Measurements from ENCODE around the gene KLHL25. TPM values are rescaled to one million over a fixed set of nuclear protein-coding genes. Genes with fewer than 3 reads are reported as not detected.

KLHL25 gene
- total RNA-seq, 4 donors from 2014 or later = 8.8 to 21.3 (median 11.8) TPM

DNA sequence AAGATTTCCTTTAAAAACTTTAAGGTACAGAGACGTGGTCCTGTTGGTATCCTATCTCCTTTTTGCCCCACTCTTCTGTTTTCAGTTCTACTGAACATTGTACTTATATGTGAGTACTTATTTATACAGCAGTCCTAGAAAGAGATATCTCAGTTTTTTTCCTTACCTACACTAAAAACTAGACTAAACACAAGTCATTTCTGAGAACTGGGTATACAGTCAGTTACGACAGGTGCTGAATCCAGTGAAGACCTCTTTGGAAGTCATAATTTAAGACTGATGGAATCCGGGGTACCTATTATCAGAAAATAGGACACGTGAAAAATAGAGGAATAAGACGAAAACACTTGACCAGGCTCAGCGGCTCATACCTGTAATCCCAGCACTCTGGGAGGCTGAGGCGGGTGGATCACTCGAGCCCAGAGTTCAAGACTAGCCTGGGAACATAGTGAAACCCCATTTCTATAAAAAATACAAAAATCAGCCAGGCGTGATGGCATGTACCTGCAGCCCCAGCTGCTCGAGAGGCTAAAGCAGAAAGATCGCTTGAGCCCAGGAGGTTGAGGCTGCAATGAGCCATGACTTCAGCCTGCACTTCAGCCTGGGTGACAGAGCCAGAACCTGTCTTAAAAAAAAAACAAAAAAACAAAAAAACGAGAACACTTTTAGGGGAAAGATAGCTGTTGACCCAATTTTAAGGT, 76.3 kb downstream of the KLHL25 start:
- peaks cover 0 to 12% (median 0%) of the 10 kb centered on the region in 3 donors for H3K4me1 ChIP-seq
- TF ChIP-seq, protein P1, sequence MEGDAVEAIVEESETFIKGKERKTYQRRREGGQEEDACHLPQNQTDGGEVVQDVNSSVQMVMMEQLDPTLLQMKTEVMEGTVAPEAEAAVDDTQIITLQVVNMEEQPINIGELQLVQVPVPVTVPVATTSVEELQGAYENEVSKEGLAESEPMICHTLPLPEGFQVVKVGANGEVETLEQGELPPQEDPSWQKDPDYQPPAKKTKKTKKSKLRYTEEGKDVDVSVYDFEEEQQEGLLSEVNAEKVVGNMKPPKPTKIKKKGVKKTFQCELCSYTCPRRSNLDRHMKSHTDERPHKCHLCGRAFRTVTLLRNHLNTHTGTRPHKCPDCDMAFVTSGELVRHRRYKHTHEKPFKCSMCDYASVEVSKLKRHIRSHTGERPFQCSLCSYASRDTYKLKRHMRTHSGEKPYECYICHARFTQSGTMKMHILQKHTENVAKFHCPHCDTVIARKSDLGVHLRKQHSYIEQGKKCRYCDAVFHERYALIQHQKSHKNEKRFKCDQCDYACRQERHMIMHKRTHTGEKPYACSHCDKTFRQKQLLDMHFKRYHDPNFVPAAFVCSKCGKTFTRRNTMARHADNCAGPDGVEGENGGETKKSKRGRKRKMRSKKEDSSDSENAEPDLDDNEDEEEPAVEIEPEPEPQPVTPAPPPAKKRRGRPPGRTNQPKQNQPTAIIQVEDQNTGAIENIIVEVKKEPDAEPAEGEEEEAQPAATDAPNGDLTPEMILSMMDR (IDR thresholded peaks at IDR 0.05) = no peak
- H3K4me3 ChIP-seq = no peak overlapping the region
- H3K27me3 ChIP-seq = no peaks in the 10 kb centered on the region
- 79 to 89% methylated on average over 10 to 12 of the region's 12 CpGs for WGBS, 2 donors (ENCODE audit: low coverage in 1 of 2)
- ATAC-seq = no peak
- H3K36me3 ChIP-seq = peaks cover 15 to 100% of the 10 kb centered on the region in 2 donors
- H3K27ac ChIP-seq = peak overlapping the region in 2 of 4 donors; percentile 20 to 29
- no peaks in the 10 kb centered on the region for H3K9me3 ChIP-seq

DNA sequence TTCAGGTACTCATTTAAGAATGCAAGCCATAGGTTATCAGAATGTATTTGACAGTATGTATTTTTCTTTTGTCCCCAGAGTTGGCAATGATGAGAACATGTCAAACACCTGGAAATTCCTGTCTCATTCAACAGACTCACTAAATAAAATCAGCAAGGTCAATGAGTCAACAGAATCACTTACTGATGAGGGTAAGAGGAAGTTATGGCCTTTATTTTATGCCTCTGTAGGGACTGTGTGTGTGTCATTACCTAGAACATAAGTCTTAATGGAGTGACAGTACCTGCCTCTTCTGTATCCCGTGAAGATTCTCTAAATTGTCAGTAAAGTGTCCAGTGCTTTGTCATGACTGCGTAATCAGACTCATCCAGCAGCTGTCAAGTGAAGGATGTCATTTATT, 77.5 kb downstream of the KLHL25 start:
- WGBS, 2 donors (ENCODE audit: low coverage in 1 of 2) = 94 to 100% methylated on average over 1 to 2 of the region's 2 CpGs

DNA sequence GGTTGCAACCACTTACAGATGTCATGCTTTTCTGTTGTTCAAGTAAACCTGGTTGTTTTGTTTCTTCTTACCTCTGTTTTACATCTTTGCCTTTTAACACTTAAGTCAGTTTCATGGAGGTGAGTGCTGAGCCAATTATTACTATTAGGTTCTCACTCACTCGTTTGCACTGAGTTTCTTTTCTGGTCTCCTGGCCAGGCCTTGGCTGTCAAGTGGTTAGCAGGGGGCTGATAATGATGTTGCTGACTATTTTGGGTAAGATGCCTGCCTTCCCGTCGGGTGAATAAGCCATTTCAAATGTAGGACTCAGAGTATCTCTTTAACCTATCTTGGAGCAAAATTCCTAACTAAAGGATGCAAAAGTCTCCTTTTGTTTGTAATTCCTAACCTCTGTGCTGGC, 78.5 kb downstream of the KLHL25 start:
- no peak for TF ChIP-seq EP300 (IDR thresholded peaks at IDR 0.05)
- no peak for TF ChIP-seq POLR2A (IDR thresholded peaks at IDR 0.05)
- TF ChIP-seq, protein P1 (IDR thresholded peaks at IDR 0.05) = no peak
- no peak for TF ChIP-seq POLR2AphosphoS5 (IDR thresholded peaks at IDR 0.05)
- ATAC-seq = no peak
- Histone ChIP-seq H3K27ac (peak overlapping the region in 2 of 4 donors; percentile 15 to 29), H3K4me3 (no peak overlapping the region), H3K36me3 (peaks cover 7 to 100% of the 10 kb centered on the region in 2 donors), H3K4me1 (peaks cover 0 to 6% (median 0%) of the 10 kb centered on the region in 3 donors), H3K27me3 (no peaks in the 10 kb centered on the region), H3K9me3 (no peaks in the 10 kb centered on the region)
- 44 to 47% methylated on average over 3 of the region's 3 CpGs for WGBS, 2 donors (ENCODE audit: low coverage in 1 of 2)

More for the DNA sequence above, 77.5 kb downstream of the KLHL25 start:
- TF ChIP-seq POLR2A (IDR thresholded peaks at IDR 0.05) = no peak
- TF ChIP-seq, protein P1 (IDR thresholded peaks at IDR 0.05) = no peak
- TF ChIP-seq EP300 (IDR thresholded peaks at IDR 0.05) = no peak
- no peak for TF ChIP-seq POLR2AphosphoS5 (IDR thresholded peaks at IDR 0.05)
- peaks cover 12 to 100% of the 10 kb centered on the region in 2 donors for H3K36me3 ChIP-seq
- no peak for ATAC-seq
- no peaks in the 10 kb centered on the region for H3K27me3 ChIP-seq
- H3K4me1 ChIP-seq = peaks cover 0 to under 1% (median 0%) of the 10 kb centered on the region in 3 donors
- H3K27ac ChIP-seq = peak overlapping the region in 2 of 4 donors; percentile 6 to 34
- no peak overlapping the region for H3K4me3 ChIP-seq
- H3K9me3 ChIP-seq = no peaks in the 10 kb centered on the region

DNA sequence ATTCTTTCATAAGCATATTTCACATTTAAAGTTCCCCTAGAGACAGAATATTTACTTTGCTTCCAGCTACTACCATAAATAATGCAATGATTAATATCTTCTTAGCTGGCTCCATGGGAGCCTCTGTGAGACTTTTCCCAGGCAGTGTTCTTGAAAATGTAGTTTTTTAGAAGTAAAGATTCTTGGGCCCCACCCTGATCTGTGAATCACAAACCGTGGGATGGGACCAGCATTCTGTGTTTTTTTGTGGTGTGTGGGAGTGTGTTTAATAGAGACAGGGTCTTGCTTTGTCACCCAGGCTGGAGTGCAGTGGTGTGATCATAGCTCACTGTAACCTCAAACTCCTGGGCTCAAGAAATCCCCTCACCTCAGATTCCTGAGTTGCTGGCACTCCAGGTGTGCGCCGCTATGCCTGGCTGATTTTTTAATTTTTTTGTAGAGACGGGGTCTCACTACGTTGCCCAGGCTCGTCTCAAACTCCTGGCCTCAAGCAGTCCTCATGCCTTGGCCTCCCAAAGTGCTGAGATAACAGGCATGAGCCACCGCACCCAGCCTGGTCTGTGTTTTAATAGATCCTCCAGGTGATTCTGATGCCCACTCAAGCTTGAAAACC, 83.0 kb downstream of the KLHL25 start:
- H3K27ac ChIP-seq = peak overlapping the region in 2 of 4 donors; percentile 16 to 22
- no peak overlapping the region for H3K4me3 ChIP-seq
- H3K9me3 ChIP-seq = no peaks in the 10 kb centered on the region
- ATAC-seq = no peak
- peaks cover 0 to 86% of the 10 kb centered on the region in 2 donors for H3K36me3 ChIP-seq
- TF ChIP-seq POLR2AphosphoS5 (IDR thresholded peaks at IDR 0.05) = no peak
- TF ChIP-seq EP300 (IDR thresholded peaks at IDR 0.05) = no peak
- TF ChIP-seq, protein P1 (IDR thresholded peaks at IDR 0.05) = no peak
- no peak for TF ChIP-seq POLR2A (IDR thresholded peaks at IDR 0.05)
- H3K27me3 ChIP-seq = no peaks in the 10 kb centered on the region
- H3K4me1 ChIP-seq = peaks cover 3 to 39% (median 10%) of the 10 kb centered on the region in 3 donors
- WGBS, 2 donors (ENCODE audit: low coverage in 1 of 2) = 80 to 83% methylated on average over 3 to 6 of the region's 7 CpGs
